ENCODE data around the gene ACVR1B.

- TF ChIP-seq CTCF (IDR thresholded peaks at IDR 0.05) (no peak), POLR2A (IDR thresholded peaks at IDR 0.05) (no peak)
Observed at GRCh38 chr12:51911307-51911706, 40.2 kb upstream of the ACVR1B start.
